Keratinocyte (primary cell): ENCODE results near the gene MMP24. TPM values are rescaled to one million over a fixed set of nuclear protein-coding genes. Genes with fewer than 3 reads are reported as not detected.

Experiments
- DNase-seq: peaks from one replicate; pipeline ENCODE4 v3.0.0-alpha.2; 2011; ENCODE audit warnings: low read depth, missing footprints, low spot score
- FAIRE-seq: peaks from 2 replicates; lab custom pipeline; 2011; peaks lifted over from hg19 to GRCh38; lab: Jason Lieb, UNC
- H2AFZ ChIP-seq: 2 replicates; pipeline ENCODE4 v1.6.0; 2012; ENCODE audit warnings: low read length, control low read depth, inconsistent platforms; ENCODE audit not compliant: control insufficient read depth
- H3K27ac ChIP-seq: 2 replicates; pipeline ENCODE4 v1.5.1; 2011; ENCODE audit warnings: low read length; ENCODE audit not compliant: control insufficient read depth, insufficient read depth
- H3K27me3 ChIP-seq: 3 replicates; pipeline ENCODE4 v1.6.0; 2011; ENCODE audit warnings: low read length; ENCODE audit not compliant: control insufficient read depth, insufficient read depth; ENCODE audit errors: extremely low read depth
- H3K36me3 ChIP-seq, 2 experiments: 2 replicates in 1 of 2; 3 replicates in 1 of 2; pipeline ENCODE4 v1.5.1; 2011; ENCODE audit warnings: low read length in 2 of 2, mild to moderate bottlenecking in 1 of 2; ENCODE audit not compliant: control insufficient read depth in 2 of 2, insufficient read depth in 2 of 2; ENCODE audit errors: extremely low read depth in 1 of 2
- H3K4me1 ChIP-seq: 3 replicates; pipeline ENCODE4 v1.5.1; 2011; ENCODE audit warnings: low read length; ENCODE audit not compliant: control insufficient read depth, insufficient read depth; ENCODE audit errors: extremely low read depth
- H3K4me2 ChIP-seq: 3 replicates; pipeline ENCODE4 v1.6.0; 2011; ENCODE audit warnings: low read depth, low read length; ENCODE audit not compliant: control insufficient read depth, insufficient read depth; ENCODE audit errors: extremely low read depth
- H3K4me3 ChIP-seq, 3 experiments: fragments of 200-600 bp in 1 of 3; sonication (generic) in 1 of 3; 2 replicates in 2 of 3; 3 replicates in 1 of 3; pipeline ENCODE4 v1.5.1; 2011 to 2016; ENCODE audit warnings: low read length in 3 of 3, mild to moderate bottlenecking in 3 of 3, control low read depth in 2 of 3, inconsistent platforms in 1 of 3, low read depth in 1 of 3, mixed read lengths in 1 of 3, mixed run types in 1 of 3, moderate library complexity in 1 of 3; ENCODE audit not compliant: control insufficient read depth in 2 of 3, insufficient read depth in 2 of 3; ENCODE audit errors: extremely low read depth in 1 of 3
- H3K79me2 ChIP-seq: 2 replicates; pipeline ENCODE4 v1.6.0; 2012; ENCODE audit warnings: low read length; ENCODE audit not compliant: control insufficient read depth, insufficient read depth
- H3K9ac ChIP-seq: 3 replicates; pipeline ENCODE4 v1.6.0; 2011; ENCODE audit warnings: low read length; ENCODE audit not compliant: control insufficient read depth, insufficient read depth; ENCODE audit errors: extremely low read depth
- H3K9me1 ChIP-seq: 3 replicates; pipeline ENCODE4 v1.6.0; 2011; ENCODE audit warnings: low read length; ENCODE audit not compliant: control insufficient read depth, insufficient read depth; ENCODE audit errors: extremely low read depth
- H3K9me3 ChIP-seq: 2 replicates; pipeline ENCODE4 v1.5.1; 2012; ENCODE audit warnings: low read depth, low read length; ENCODE audit not compliant: control insufficient read depth
- H4K20me1 ChIP-seq: 3 replicates; pipeline ENCODE4 v1.6.0; 2011; ENCODE audit warnings: low read length; ENCODE audit not compliant: control insufficient read depth, insufficient read depth; ENCODE audit errors: extremely low read depth
- CTCF ChIP-seq, 3 experiments: IDR thresholded peaks in 1 of 3; conservative IDR thresholded peaks in 1 of 3; optimal IDR thresholded peaks in 1 of 3; 2 replicates in 2 of 3; 3 replicates in 1 of 3; pipeline versions ENCODE3 to v1.5.1; 2011; ENCODE audit warnings: low read length in 3 of 3, mild to moderate bottlenecking in 3 of 3, moderate library complexity in 2 of 3, control low read depth in 1 of 3, inconsistent platforms in 1 of 3; ENCODE audit not compliant: insufficient read depth in 2 of 3; ENCODE audit errors: extremely low read depth in 1 of 3
- EZH2 ChIP-seq: IDR thresholded peaks from one replicate; pipeline ENCODE4 v1.6.1; 2012; ENCODE audit warnings: inconsistent platforms, mild to moderate bottlenecking, low read length, moderate library complexity
- dilution Hi-C: fragments of 300-500 bp; cut with MboI; formaldehyde crosslinking; loops from one replicate; pipeline ENCODE4 v1.7.0; 2020; ENCODE audit warnings: low sequenced_read_pairs; ENCODE audit not compliant: extremely low pct_ligation_motif_present
- polyA plus RNA-seq, 5 experiments: library from polyadenylated mRNA; depleted of rRNA in 3 of 5; stranded (reverse) in 3 of 5; stranded (forward) in 1 of 5; unstranded in 1 of 5; fragments of >200 nt; gene quantifications; 1 replicate in 1 of 5; 2 replicates in 3 of 5; 3 replicates in 1 of 5; pipeline versions ENCODE4 v1.2.1 to v1.2.3, GENCODE V29; 2011 to 2012; ENCODE audit warnings: missing spikeins in 2 of 5, low read depth in 1 of 5, low replicate concordance in 1 of 5

Gene MMP24
- polyA plus RNA-seq, 1 donor (not counting 4 experiments of a cell fraction or from before 2014, with no cell fraction given): not detected

GRCh38 chr20:35303382-35303734, 76.9 kb downstream of the MMP24 start:
- DNase-seq (no peak), FAIRE-seq (no peak)
- Histone ChIP-seq H3K4me3 (peak overlapping the region in 1 of 3 experiments; percentile 23), H3K9me3 (no peaks in the 10 kb centered on the region), H3K27me3 (no peaks in the 10 kb centered on the region), H3K4me1 (peaks cover 67% of the 10 kb centered on the region), H3K4me2 (peak overlapping the region; percentile 59), H3K79me2 (no peaks in the 10 kb centered on the region), H3K9ac (peak overlapping the region; percentile 64), H3K27ac (peak overlapping the region; percentile 98), H4K20me1 (no peaks in the 10 kb centered on the region), H3K9me1 (no peaks in the 10 kb centered on the region), H2AFZ (no peak overlapping the region), H3K36me3 (peaks cover 2 to 19% of the 10 kb centered on the region in 2 experiments)
- TF ChIP-seq EZH2: no peak
- no peak for TF ChIP-seq CTCF (optimal IDR thresholded peaks at IDR 0.05 in 1 of 3, IDR thresholded peaks at IDR 0.05 in 1 of 3, conservative IDR thresholded peaks at IDR 0.05 in 1 of 3; ENCODE audit: extremely low read depth in 1 of 3, insufficient read depth in 2 of 3, low read length in 3 of 3)
- dilution Hi-C loops: no loop called here

GRCh38 chr20:35303735-35304491, 77.4 kb downstream of the MMP24 start:
- H3K4me2 ChIP-seq: peak overlapping the region; percentile 59
- DNase-seq (no peak), FAIRE-seq (peak; percentile 74)
- H3K4me1 ChIP-seq: peaks cover 73% of the 10 kb centered on the region
- H3K9me3 ChIP-seq: no peaks in the 10 kb centered on the region
- no peaks in the 10 kb centered on the region for H4K20me1 ChIP-seq
- TF ChIP-seq EZH2 (no peak), CTCF (optimal IDR thresholded peaks at IDR 0.05 in 1 of 3, IDR thresholded peaks at IDR 0.05 in 1 of 3, conservative IDR thresholded peaks at IDR 0.05 in 1 of 3; ENCODE audit: extremely low read depth in 1 of 3, insufficient read depth in 2 of 3, low read length in 3 of 3) (peak; percentile 92 to 96 (median 96))
- dilution Hi-C loops: no loop called here
- peak overlapping the region; percentile 98 for H3K27ac ChIP-seq
- peaks cover 2 to 19% of the 10 kb centered on the region in 2 experiments for H3K36me3 ChIP-seq
- H3K27me3 ChIP-seq: no peaks in the 10 kb centered on the region
- H3K9ac ChIP-seq: peak overlapping the region; percentile 64
- H3K79me2 ChIP-seq: no peaks in the 10 kb centered on the region
- peak overlapping the region; percentile 13 for H2AFZ ChIP-seq
- no peaks in the 10 kb centered on the region for H3K9me1 ChIP-seq
- peak overlapping the region; percentile 14 to 29 (median 23) for H3K4me3 ChIP-seq
